ENCODE results near the gene FUZ. TPM values are rescaled to one million over a fixed set of nuclear protein-coding genes. Genes with fewer than 3 reads are reported as not detected.
A peak's percentile ranks its signal among the peaks of the same experiment; 100 is the strongest.

FUZ gene
- polyA plus RNA-seq, 6 donors from 2014 or later: 4.7 to 8.4 (median 5.7) TPM

DNA sequence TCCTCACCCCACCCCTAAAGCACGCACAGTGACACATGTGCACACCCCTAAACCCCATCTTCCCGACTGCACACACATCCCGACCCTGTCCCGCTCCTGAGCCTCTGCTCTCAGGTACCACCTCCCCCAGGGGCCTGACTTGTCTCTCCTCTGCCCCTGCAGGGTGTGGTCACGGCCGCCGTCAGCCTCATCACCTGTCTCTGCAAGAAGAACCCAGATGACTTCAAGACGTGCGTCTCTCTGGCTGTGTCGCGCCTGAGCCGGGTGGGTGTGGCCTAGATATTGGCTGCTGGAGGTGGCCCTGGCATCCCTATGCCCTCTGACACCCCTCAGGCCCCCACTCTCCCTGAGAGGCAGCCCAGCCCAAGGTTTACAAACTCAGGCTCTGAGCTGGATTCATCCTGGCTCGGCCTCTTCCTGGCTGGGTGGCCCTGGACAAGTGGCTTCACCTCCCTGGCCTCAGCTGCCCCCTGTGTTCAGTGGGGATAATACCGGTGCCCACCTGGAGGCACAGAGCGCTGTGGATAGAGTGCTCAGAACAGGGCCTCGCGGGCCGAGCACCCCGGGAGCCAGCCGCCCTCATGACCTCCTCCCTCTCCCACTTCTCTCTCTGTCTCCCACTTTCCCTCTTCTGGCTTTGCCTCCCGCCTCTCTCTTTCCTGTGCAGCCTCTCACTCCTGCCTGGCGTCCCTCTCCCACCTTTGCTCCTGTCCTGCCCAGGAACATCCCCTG is 20.1 kb downstream of the FUZ start:
- Mint-ChIP-seq H3K27me3 (no peaks in the 10 kb centered on the region), H3K4me3 (no peak overlapping the region), H3K27ac (no peak overlapping the region), H3K36me3 (peaks cover 14 to 17% of the 10 kb centered on the region in 2 donors), H3K9me3 (no peaks in the 10 kb centered on the region), H3K4me1 (peaks cover 7 to 23% (median 12%) of the 10 kb centered on the region in 3 donors)
- ATAC-seq (ENCODE audit: low read depth in 2 of 2) (no peak), DNase-seq (no peak)

GRCh38 chr19:49791776-49792445 is 21.2 kb downstream of the FUZ start:
- DNase-seq (no peak), ATAC-seq (ENCODE audit: low read depth in 2 of 2) (no peak)
- no peaks in the 10 kb centered on the region for H3K27me3 Mint-ChIP-seq
- H3K9me3 Mint-ChIP-seq: no peaks in the 10 kb centered on the region
- H3K4me1 Mint-ChIP-seq: peaks cover 7 to 23% (median 12%) of the 10 kb centered on the region in 3 donors
- H3K36me3 Mint-ChIP-seq: peaks cover 14 to 16% of the 10 kb centered on the region in 2 donors
- H3K27ac Mint-ChIP-seq: peak overlapping the region in 1 of 6 donors; percentile 85
- no peak overlapping the region for H3K4me3 Mint-ChIP-seq

DNA sequence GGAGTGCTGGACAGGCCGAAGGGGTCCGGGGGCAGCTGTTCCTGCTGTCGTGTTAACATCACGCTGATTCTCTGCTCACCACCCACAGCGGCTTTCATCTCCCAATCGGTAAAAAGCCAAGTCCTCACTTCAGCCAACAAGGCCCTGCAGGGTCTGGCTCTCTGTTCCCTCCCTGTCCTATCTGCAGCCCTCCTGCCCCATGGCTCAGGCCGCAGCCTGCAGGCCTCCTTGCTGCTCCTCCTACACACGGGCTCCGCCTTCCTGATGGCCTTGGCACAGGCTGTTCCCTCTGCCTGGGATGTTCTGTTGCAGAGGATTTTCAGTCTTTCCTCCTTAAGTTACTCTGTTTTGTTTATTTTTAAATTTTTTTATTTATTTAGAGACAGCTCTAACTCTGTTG is 22.2 kb downstream of the FUZ start:
- peaks cover 14 to 23% (median 14%) of the 10 kb centered on the region in 3 donors for H3K4me1 Mint-ChIP-seq
- H3K27me3 Mint-ChIP-seq: no peaks in the 10 kb centered on the region
- no peaks in the 10 kb centered on the region for H3K9me3 Mint-ChIP-seq
- H3K36me3 Mint-ChIP-seq: peaks cover 8% of the 10 kb centered on the region in 2 donors
- ATAC-seq (ENCODE audit: low read depth in 2 of 2) (no peak), DNase-seq (no peak)
- no peak overlapping the region for H3K4me3 Mint-ChIP-seq
- H3K27ac Mint-ChIP-seq: peak overlapping the region in 1 of 6 donors; percentile 47

- Mint-ChIP-seq H3K4me1 (peaks cover 14 to 30% (median 19%) of the 10 kb centered on the region in 3 donors), H3K36me3 (peaks cover 18 to 20% of the 10 kb centered on the region in 2 donors), H3K27me3 (no peaks in the 10 kb centered on the region), H3K9me3 (no peaks in the 10 kb centered on the region), H3K27ac (peak overlapping the region in 1 of 6 donors; percentile 39), H3K4me3 (no peak overlapping the region)
- DNase-seq: no peak
- no peak for ATAC-seq (ENCODE audit: low read depth in 2 of 2)
These were observed 24.2 kb downstream of the FUZ start for GRCh38 chr19:49788857-49789256.

GRCh38 chr19:49787746-49788145 is 25.3 kb downstream of the FUZ start:
- DNase-seq: no peak
- H3K36me3 Mint-ChIP-seq: peaks cover 23 to 24% of the 10 kb centered on the region in 2 donors

DNA sequence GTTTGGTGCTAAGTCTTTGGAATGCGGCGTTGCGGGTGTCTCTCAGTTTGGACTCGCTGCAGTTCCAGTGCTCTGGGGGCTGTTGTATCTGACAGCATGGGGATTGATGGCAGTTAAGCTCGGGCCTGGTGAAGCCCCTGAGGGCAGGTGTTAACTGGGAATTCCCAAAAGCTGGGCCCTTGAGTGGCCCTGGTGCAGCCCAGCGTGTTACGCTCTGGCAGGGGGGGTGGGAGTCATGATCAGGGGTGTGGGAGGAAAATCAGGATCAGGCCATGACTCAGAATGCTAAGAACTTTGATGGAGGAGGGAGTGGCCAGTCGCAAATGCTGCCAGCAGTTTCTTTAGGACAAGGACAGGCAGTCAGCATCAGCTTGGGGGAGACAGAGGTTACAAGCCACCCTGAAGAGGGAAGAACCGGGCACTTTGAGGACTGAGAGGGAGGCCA is 26.7 kb downstream of the FUZ start:
- DNase-seq: no peak
- ATAC-seq (ENCODE audit: low read depth in 2 of 2): no peak
- Mint-ChIP-seq H3K9me3 (no peaks in the 10 kb centered on the region), H3K4me1 (peaks cover 13 to 34% (median 25%) of the 10 kb centered on the region in 3 donors), H3K27ac (peak overlapping the region in 3 of 6 donors; percentile 39 to 49 (median 48)), H3K27me3 (no peaks in the 10 kb centered on the region), H3K36me3 (peaks cover 24 to 25% of the 10 kb centered on the region in 2 donors), H3K4me3 (no peak overlapping the region)

More at GRCh38 chr19:49787746-49788145, 25.3 kb downstream of the FUZ start:
- Mint-ChIP-seq H3K4me3 (no peak overlapping the region), H3K9me3 (no peaks in the 10 kb centered on the region), H3K27me3 (no peaks in the 10 kb centered on the region), H3K4me1 (peaks cover 13 to 37% (median 19%) of the 10 kb centered on the region in 3 donors), H3K27ac (peak overlapping the region in 1 of 6 donors; percentile 42)
- ATAC-seq (ENCODE audit: low read depth in 2 of 2): no peak

- no peak overlapping the region for H3K4me3 Mint-ChIP-seq
- DNase-seq: no peak
- peaks cover 32 to 42% (median 37%) of the 10 kb centered on the region in 3 donors for H3K4me1 Mint-ChIP-seq
- H3K27ac Mint-ChIP-seq: no peak overlapping the region
- no peak for ATAC-seq (ENCODE audit: low read depth in 2 of 2)
- no peaks in the 10 kb centered on the region for H3K27me3 Mint-ChIP-seq
- no peaks in the 10 kb centered on the region for H3K9me3 Mint-ChIP-seq
- peaks cover 16 to 25% of the 10 kb centered on the region in 2 donors for H3K36me3 Mint-ChIP-seq
These were observed 30.6 kb downstream of the FUZ start for GRCh38 chr19:49782515-49782914.

- no peaks in the 10 kb centered on the region for H3K9me3 Mint-ChIP-seq
- peak overlapping the region in 4 of 6 donors; percentile 49 to 91 (median 84) for H3K27ac Mint-ChIP-seq
- ATAC-seq (ENCODE audit: low read depth in 2 of 2): no peak
These were observed 31.7 kb downstream of the FUZ start for GRCh38 chr19:49781394-49781793.

DNA sequence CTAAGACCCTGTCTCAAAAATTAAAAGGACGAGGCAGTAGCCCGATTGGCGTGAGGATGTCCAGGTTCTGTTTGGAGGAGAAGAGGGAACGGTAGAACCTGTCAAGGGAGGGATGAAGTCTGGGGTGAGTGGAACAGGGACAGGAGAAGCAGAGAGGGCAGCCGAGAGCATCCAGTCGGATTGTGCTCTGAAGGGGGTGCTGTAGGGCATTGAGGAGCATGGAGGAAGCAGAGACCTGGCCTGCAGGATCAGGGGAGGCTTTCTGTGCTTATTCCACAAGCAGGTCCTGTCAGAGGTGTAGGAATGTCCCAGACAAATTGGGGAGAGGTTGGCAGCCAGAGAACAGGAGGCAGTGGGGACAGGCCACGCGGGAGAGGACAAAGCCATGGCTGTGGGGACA is 32.2 kb downstream of the FUZ start:
- ATAC-seq (ENCODE audit: low read depth in 2 of 2) (no peak), DNase-seq (no peak)
- H3K36me3 Mint-ChIP-seq: peaks cover 16 to 25% of the 10 kb centered on the region in 2 donors
- no peaks in the 10 kb centered on the region for H3K9me3 Mint-ChIP-seq
- H3K27ac Mint-ChIP-seq: peak overlapping the region in 4 of 6 donors; percentile 74 to 91 (median 84)
- H3K4me1 Mint-ChIP-seq: peaks cover 30 to 44% (median 43%) of the 10 kb centered on the region in 3 donors
- H3K27me3 Mint-ChIP-seq: no peaks in the 10 kb centered on the region
- peak overlapping the region in 4 of 8 donors; percentile 32 to 82 (median 69) for H3K4me3 Mint-ChIP-seq

More at GRCh38 chr19:49781394-49781793, 31.7 kb downstream of the FUZ start:
- Mint-ChIP-seq H3K27me3 (no peaks in the 10 kb centered on the region), H3K4me3 (peak overlapping the region in 1 of 8 donors; percentile 46), H3K36me3 (peaks cover 16 to 25% of the 10 kb centered on the region in 2 donors), H3K4me1 (peaks cover 31 to 41% (median 39%) of the 10 kb centered on the region in 3 donors)
- no peak for DNase-seq

- DNase-seq (peak; percentile 17), ATAC-seq (ENCODE audit: low read depth in 2 of 2) (peak; percentile 73 to 74)
- Mint-ChIP-seq H3K27me3 (no peaks in the 10 kb centered on the region), H3K36me3 (peaks cover 11 to 19% of the 10 kb centered on the region in 2 donors), H3K9me3 (no peaks in the 10 kb centered on the region), H3K27ac (peak overlapping the region; percentile 33 to 91 (median 80)), H3K4me1 (peaks cover 30 to 38% (median 38%) of the 10 kb centered on the region in 3 donors), H3K4me3 (peak overlapping the region in 6 of 8 donors; percentile 19 to 82 (median 50))
These were observed 33.1 kb downstream of the FUZ start for GRCh38 chr19:49779731-49780555.

- H3K4me1 Mint-ChIP-seq: peaks cover 44 to 48% (median 44%) of the 10 kb centered on the region in 3 donors
- ATAC-seq (ENCODE audit: low read depth in 2 of 2) (no peak), DNase-seq (no peak)
- peak overlapping the region in 2 of 6 donors; percentile 47 to 72 for H3K27ac Mint-ChIP-seq
- H3K27me3 Mint-ChIP-seq: no peaks in the 10 kb centered on the region
- no peaks in the 10 kb centered on the region for H3K9me3 Mint-ChIP-seq
- H3K36me3 Mint-ChIP-seq: peaks cover 0 to 10% of the 10 kb centered on the region in 2 donors
- no peak overlapping the region for H3K4me3 Mint-ChIP-seq
These were observed 36.7 kb downstream of the FUZ start for GRCh38 chr19:49776371-49776764.

- Mint-ChIP-seq H3K4me1 (peaks cover 39 to 43% (median 40%) of the 10 kb centered on the region in 3 donors), H3K36me3 (peaks cover 0 to 10% of the 10 kb centered on the region in 2 donors), H3K4me3 (no peak overlapping the region), H3K9me3 (no peaks in the 10 kb centered on the region), H3K27me3 (no peaks in the 10 kb centered on the region), H3K27ac (no peak overlapping the region)
- DNase-seq (no peak), ATAC-seq (ENCODE audit: low read depth in 2 of 2) (no peak)
These were observed 37.2 kb downstream of the FUZ start for GRCh38 chr19:49775742-49776370.

All from naive B cell (primary cell).